HG03196 (cell line): ENCODE data around the gene STOX1.
"Not testable (repeated sequence)": the region's sequence is repeated elsewhere in the genome, so short reads cannot be mapped to it uniquely, and the experiment has no call there.

Source experiments
- ATAC-seq: cut with Tn5 transposase; IDR thresholded peaks from one replicate; pipeline ENCODE4 v1.9.1; 2021; ENCODE audit not compliant: unreplicated experiment

Gene STOX1

GRCh38 chr10:68826764-68827591 is at the start of gene STOX1:
TSS of gene STOX1 (plus strand) at chr10:68827531. CDS start at chr10:68827624, 93 bp downstream.
- ATAC-seq = no peak

GRCh38 chr10:68781613-68782574 is 45.4 kb upstream of the STOX1 start:
- ATAC-seq = no peak

- ATAC-seq = no peak
These were observed 42.9 kb upstream of the STOX1 start for GRCh38 chr10:68784476-68784875.

- ATAC-seq = no peak
These were observed 39.5 kb upstream of the STOX1 start for GRCh38 chr10:68787813-68788212.

GRCh38 chr10:68790476-68790875 is 36.9 kb upstream of the STOX1 start:
- ATAC-seq = no peak

GRCh38 chr10:68792115-68792514 is 35.2 kb upstream of the STOX1 start:
- ATAC-seq = no peak

GRCh38 chr10:68795886-68796532 is 31.3 kb upstream of the STOX1 start:
- ATAC-seq = no peak

GRCh38 chr10:68796605-68797004 is 30.7 kb upstream of the STOX1 start:
- no peak for ATAC-seq

- no peak for ATAC-seq
These were observed 27.1 kb upstream of the STOX1 start for GRCh38 chr10:68800211-68800610.

GRCh38 chr10:68804692-68805091 is 22.6 kb upstream of the STOX1 start:
- ATAC-seq = no peak

GRCh38 chr10:68810830-68811229 is 16.5 kb upstream of the STOX1 start:
- ATAC-seq = not testable (repeated sequence)

GRCh38 chr10:68811314-68812009 is 15.9 kb upstream of the STOX1 start:
- ATAC-seq = no peak

GRCh38 chr10:68812420-68812819 is 14.9 kb upstream of the STOX1 start:
- ATAC-seq = no peak

- ATAC-seq = no peak
These were observed 13.8 kb upstream of the STOX1 start for GRCh38 chr10:68813559-68813958.

GRCh38 chr10:68816796-68817412 is 10.4 kb upstream of the STOX1 start:
- ATAC-seq = no peak

GRCh38 chr10:68820359-68820758 is 7.0 kb upstream of the STOX1 start:
- not testable (repeated sequence) for ATAC-seq

- not testable (repeated sequence) for ATAC-seq
These were observed 4.7 kb upstream of the STOX1 start for GRCh38 chr10:68822626-68823025.

GRCh38 chr10:68827592-68827959 is 245 bp downstream of the STOX1 start:
- ATAC-seq = not testable (repeated sequence)

- ATAC-seq = not testable (repeated sequence)
These were observed 811 bp downstream of the STOX1 start for GRCh38 chr10:68828083-68828601.

GRCh38 chr10:68828833-68829232 is 1.5 kb downstream of the STOX1 start:
- ATAC-seq = no peak
